Measurements from ENCODE around the gene NRXN2.

The NRXN2 gene

GRCh38 chr11:64611176-64611575 is 111.8 kb downstream of the NRXN2 start:
- TF ChIP-seq RAD21 (IDR thresholded peaks at IDR 0.05; ENCODE audit: low read depth), result no peak
- no peak for TF ChIP-seq NFIC (IDR thresholded peaks at IDR 0.05)
- no peak for TF ChIP-seq MAX (IDR thresholded peaks at IDR 0.05)

- no peak for TF ChIP-seq EP300 (IDR thresholded peaks at IDR 0.05; ENCODE audit: borderline replicate concordance)
- TF ChIP-seq TAF1 (IDR thresholded peaks at IDR 0.05; ENCODE audit: low read depth), result no peak
- TF ChIP-seq ZBTB7A (IDR thresholded peaks at IDR 0.05; ENCODE audit: low read depth), result no peak
- TF ChIP-seq TCF12 (IDR thresholded peaks at IDR 0.05; ENCODE audit: low read depth), result no peak
- TF ChIP-seq CEBPB (IDR thresholded peaks at IDR 0.05), result no peak
- TF ChIP-seq MAX (IDR thresholded peaks at IDR 0.05), result no peak
- no peak for TF ChIP-seq YY1 (IDR thresholded peaks at IDR 0.05; ENCODE audit: low read depth)
- TF ChIP-seq NFIC (IDR thresholded peaks at IDR 0.05), result no peak
- TF ChIP-seq REST (IDR thresholded peaks at IDR 0.05; ENCODE audit: low read depth), result no peak
- TF ChIP-seq TEAD4 (IDR thresholded peaks at IDR 0.05), result no peak
- no peak for TF ChIP-seq FOXM1 (IDR thresholded peaks at IDR 0.05; ENCODE audit: borderline replicate concordance, low read depth)
- TF ChIP-seq CREB1 (IDR thresholded peaks at IDR 0.05; ENCODE audit: low read depth), result no peak
Observed at GRCh38 chr11:64610596-64610995, 112.4 kb downstream of the NRXN2 start.

- TF ChIP-seq TCF12 (IDR thresholded peaks at IDR 0.05; ENCODE audit: low read depth), result no peak
- TF ChIP-seq REST (IDR thresholded peaks at IDR 0.05; ENCODE audit: low read depth), result no peak
- TF ChIP-seq YY1 (IDR thresholded peaks at IDR 0.05; ENCODE audit: low read depth), result no peak
- no peak for TF ChIP-seq USF1 (IDR thresholded peaks at IDR 0.05)
- no peak for TF ChIP-seq CREB1 (IDR thresholded peaks at IDR 0.05; ENCODE audit: low read depth)
- TF ChIP-seq NFIC (IDR thresholded peaks at IDR 0.05), result no peak
- TF ChIP-seq CEBPB (IDR thresholded peaks at IDR 0.05), result 0 out of 2 replicates have a peak, but pooled peaks have one; percentile 26
- TF ChIP-seq ZBTB7A (IDR thresholded peaks at IDR 0.05; ENCODE audit: low read depth), result no peak
Observed at GRCh38 chr11:64609436-64610047, 113.5 kb downstream of the NRXN2 start.

GRCh38 chr11:64608636-64609035 is 114.4 kb downstream of the NRXN2 start:
- TF ChIP-seq FOXM1 (IDR thresholded peaks at IDR 0.05; ENCODE audit: borderline replicate concordance, low read depth), result no peak
- TF ChIP-seq REST (IDR thresholded peaks at IDR 0.05; ENCODE audit: low read depth), result no peak
- no peak for TF ChIP-seq ZBTB7A (IDR thresholded peaks at IDR 0.05; ENCODE audit: low read depth)
- TF ChIP-seq RAD21 (IDR thresholded peaks at IDR 0.05; ENCODE audit: low read depth), result no peak
- no peak for TF ChIP-seq CREB1 (IDR thresholded peaks at IDR 0.05; ENCODE audit: low read depth)
- no peak for TF ChIP-seq EP300 (IDR thresholded peaks at IDR 0.05; ENCODE audit: borderline replicate concordance)
- TF ChIP-seq NFIC (IDR thresholded peaks at IDR 0.05), result no peak
- TF ChIP-seq MAX (IDR thresholded peaks at IDR 0.05), result no peak
- no peak for TF ChIP-seq TEAD4 (IDR thresholded peaks at IDR 0.05)
- no peak for TF ChIP-seq TCF12 (IDR thresholded peaks at IDR 0.05; ENCODE audit: low read depth)
- TF ChIP-seq EGR1 (IDR thresholded peaks at IDR 0.05), result no peak

- TF ChIP-seq TCF12 (IDR thresholded peaks at IDR 0.05; ENCODE audit: low read depth) (no peak), CEBPB (IDR thresholded peaks at IDR 0.05) (no peak), RAD21 (IDR thresholded peaks at IDR 0.05; ENCODE audit: low read depth) (no peak), TAF1 (IDR thresholded peaks at IDR 0.05; ENCODE audit: low read depth) (no peak), ZBTB7A (IDR thresholded peaks at IDR 0.05; ENCODE audit: low read depth) (no peak), MAX (IDR thresholded peaks at IDR 0.05) (no peak), CREB1 (IDR thresholded peaks at IDR 0.05; ENCODE audit: low read depth) (no peak), TEAD4 (IDR thresholded peaks at IDR 0.05) (no peak), REST (IDR thresholded peaks at IDR 0.05; ENCODE audit: low read depth) (no peak), YY1 (IDR thresholded peaks at IDR 0.05; ENCODE audit: low read depth) (no peak), FOXM1 (IDR thresholded peaks at IDR 0.05; ENCODE audit: borderline replicate concordance, low read depth) (no peak), EGR1 (IDR thresholded peaks at IDR 0.05) (no peak), USF1 (IDR thresholded peaks at IDR 0.05) (no peak), NFIC (IDR thresholded peaks at IDR 0.05) (no peak), EP300 (IDR thresholded peaks at IDR 0.05; ENCODE audit: borderline replicate concordance) (no peak)
Observed at GRCh38 chr11:64608046-64608445, 115.0 kb downstream of the NRXN2 start.

All from Ishikawa (cell line).